MCF 10A (cell line): ENCODE measurements around the gene TRAF2. TPM values are rescaled to one million over a fixed set of nuclear protein-coding genes. Genes with fewer than 3 reads are reported as not detected.
A peak's percentile ranks its signal among the peaks of the same experiment; 100 is the strongest.
"Not testable (repeated sequence)": the region's sequence is repeated elsewhere in the genome, so short reads cannot be mapped to it uniquely, and the experiment has no call there.

Experiments used
- BruUV-seq: library from RNA; stranded (reverse); fragments of 400-500 nt; replicated peaks from 2 replicates; lab custom pipeline; 2021; lab: Mats Ljungman, UMichigan
- CTCF ChIA-PET: fragments of 300-600 bp; sonication (Branson Sonifier 250); formaldehyde crosslinking; extraction: SDS; loops from one replicate; lab custom pipeline; 2021; ENCODE audit warnings: antibody characterized with exemption, inconsistent platforms; lab: Yijun Ruan, JAX
- POLR2A ChIA-PET: fragments of 300-600, 350-650 bp; sonication (Branson Sonifier 250); formaldehyde crosslinking; extraction: SDS; loops from one replicate; lab custom pipeline; 2020; ENCODE audit warnings: antibody characterized with exemption, inconsistent platforms; lab: Yijun Ruan, JAX
- DNase-seq: peaks from one replicate; pipeline ENCODE4 v3.0.0-alpha.2; 2018; ENCODE audit not compliant: unreplicated experiment
- H3K27ac Mint-ChIP-seq: one replicate; pipeline ENCODE4 v1.8.0; 2022; ENCODE audit warnings: mild to moderate bottlenecking, low read depth, mixed read lengths; ENCODE audit not compliant: unreplicated experiment
- H3K27me3 Mint-ChIP-seq: one replicate; pipeline ENCODE4 v1.8.0; 2022; ENCODE audit warnings: mixed read lengths; ENCODE audit not compliant: insufficient read depth, unreplicated experiment
- H3K36me3 Mint-ChIP-seq: one replicate; pipeline ENCODE4 v1.8.0; 2022; ENCODE audit warnings: mild to moderate bottlenecking, moderate library complexity, mixed read lengths; ENCODE audit not compliant: insufficient read depth, unreplicated experiment
- H3K4me1 Mint-ChIP-seq: one replicate; pipeline ENCODE4 v1.8.0; 2022; ENCODE audit warnings: mixed read lengths; ENCODE audit not compliant: insufficient read depth, unreplicated experiment
- H3K4me3 Mint-ChIP-seq: one replicate; pipeline ENCODE4 v1.8.0; 2022; ENCODE audit warnings: mild to moderate bottlenecking, moderate library complexity, mixed read lengths; ENCODE audit not compliant: unreplicated experiment
- H3K9me3 Mint-ChIP-seq: one replicate; pipeline ENCODE4 v1.8.0; 2022; ENCODE audit warnings: mixed read lengths; ENCODE audit not compliant: unreplicated experiment
- intact Hi-C: fragments of 100-400 bp; cut with micrococcal nuclease; formaldehyde crosslinking; loops from 2 replicates; pipeline ENCODE4 v1.14.1; 2022
- total RNA-seq: library from RNA; stranded (reverse); gene quantifications from 2 replicates; pipeline ENCODE4 v1.2.3, GENCODE V29; 2022
- TF ChIP-seq, protein P1 (sequence below): fragments of 200-600 bp; IDR thresholded peaks from one replicate; pipeline ENCODE4 v1.8.0; 2022; ENCODE audit warnings: antibody characterized with exemption, mild to moderate bottlenecking; ENCODE audit not compliant: unreplicated experiment

The TRAF2 gene
- total RNA-seq, 1 experiment from 2014 or later, result 14.1 TPM

DNA sequence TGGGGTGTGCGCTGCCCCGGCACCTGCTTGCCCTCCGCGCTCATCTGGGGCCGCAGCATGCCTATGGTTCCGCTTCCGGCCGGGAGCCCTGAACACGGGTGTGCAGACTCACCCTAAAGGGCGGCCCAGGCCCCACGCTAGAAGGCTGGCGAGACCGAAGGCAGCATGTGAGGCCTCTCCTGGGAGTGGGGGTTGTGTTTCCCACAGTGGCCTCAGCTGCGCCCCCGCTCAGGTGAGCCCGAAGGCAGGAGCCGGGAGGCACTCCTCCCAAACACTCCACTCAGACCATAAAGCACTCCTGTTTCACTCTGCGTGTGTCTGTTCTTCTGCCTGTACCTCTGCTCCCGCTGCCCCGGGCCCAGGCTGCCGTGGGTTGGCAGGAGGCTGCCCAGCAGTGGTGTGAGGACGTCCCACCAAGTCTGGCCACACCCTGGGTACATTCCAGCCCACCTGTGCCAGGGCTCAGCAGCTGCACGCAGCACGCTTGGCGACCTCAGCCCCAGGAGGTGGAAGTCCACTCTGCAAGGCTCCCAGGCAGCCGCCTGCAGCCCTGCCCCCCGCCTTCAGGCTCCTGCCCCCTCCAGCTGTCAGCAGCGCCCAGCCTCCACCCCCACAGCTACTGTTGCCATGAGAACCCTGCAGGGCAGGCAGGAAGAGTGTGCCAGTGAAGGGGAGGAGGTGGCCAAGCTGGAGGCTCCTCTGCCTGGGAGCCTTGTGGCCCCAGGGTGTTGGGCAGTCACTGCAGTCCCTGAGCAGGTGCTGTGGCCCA lies 45.3 kb upstream of the TRAF2 start:
- H3K4me3 Mint-ChIP-seq, result no peak overlapping the region
- BruUV-seq, result no TSS peak
- TF ChIP-seq, protein P1, sequence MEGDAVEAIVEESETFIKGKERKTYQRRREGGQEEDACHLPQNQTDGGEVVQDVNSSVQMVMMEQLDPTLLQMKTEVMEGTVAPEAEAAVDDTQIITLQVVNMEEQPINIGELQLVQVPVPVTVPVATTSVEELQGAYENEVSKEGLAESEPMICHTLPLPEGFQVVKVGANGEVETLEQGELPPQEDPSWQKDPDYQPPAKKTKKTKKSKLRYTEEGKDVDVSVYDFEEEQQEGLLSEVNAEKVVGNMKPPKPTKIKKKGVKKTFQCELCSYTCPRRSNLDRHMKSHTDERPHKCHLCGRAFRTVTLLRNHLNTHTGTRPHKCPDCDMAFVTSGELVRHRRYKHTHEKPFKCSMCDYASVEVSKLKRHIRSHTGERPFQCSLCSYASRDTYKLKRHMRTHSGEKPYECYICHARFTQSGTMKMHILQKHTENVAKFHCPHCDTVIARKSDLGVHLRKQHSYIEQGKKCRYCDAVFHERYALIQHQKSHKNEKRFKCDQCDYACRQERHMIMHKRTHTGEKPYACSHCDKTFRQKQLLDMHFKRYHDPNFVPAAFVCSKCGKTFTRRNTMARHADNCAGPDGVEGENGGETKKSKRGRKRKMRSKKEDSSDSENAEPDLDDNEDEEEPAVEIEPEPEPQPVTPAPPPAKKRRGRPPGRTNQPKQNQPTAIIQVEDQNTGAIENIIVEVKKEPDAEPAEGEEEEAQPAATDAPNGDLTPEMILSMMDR, result no peak
- DNase-seq, result peak; percentile 62
- H3K9me3 Mint-ChIP-seq, result no peaks in the 10 kb centered on the region
- H3K27me3 Mint-ChIP-seq, result no peaks in the 10 kb centered on the region
- CTCF ChIA-PET, result interaction anchor here (0.6 to 2.3 kb wide), 7 partner anchors 11 to 194 kb away, joined by 3 to 8 read pairs (median 3); partner anchors contain the start of gene RABL6
- peaks cover 41% of the 10 kb centered on the region for H3K36me3 Mint-ChIP-seq
- no peak overlapping the region for H3K27ac Mint-ChIP-seq
- intact Hi-C loops, result loop anchor here (10.0 kb wide), 1 partner anchor 104 kb away; the partner anchor contains the start of genes C8G and FBXW5
- POLR2A ChIA-PET, result interaction anchor here (1.0 to 2.0 kb wide), 3 partner anchors 28 to 32 kb away, joined by 3 to 10 read pairs (median 3); no protein-coding TSS in a partner anchor
- H3K4me1 Mint-ChIP-seq, result peaks cover 18% of the 10 kb centered on the region

DNA sequence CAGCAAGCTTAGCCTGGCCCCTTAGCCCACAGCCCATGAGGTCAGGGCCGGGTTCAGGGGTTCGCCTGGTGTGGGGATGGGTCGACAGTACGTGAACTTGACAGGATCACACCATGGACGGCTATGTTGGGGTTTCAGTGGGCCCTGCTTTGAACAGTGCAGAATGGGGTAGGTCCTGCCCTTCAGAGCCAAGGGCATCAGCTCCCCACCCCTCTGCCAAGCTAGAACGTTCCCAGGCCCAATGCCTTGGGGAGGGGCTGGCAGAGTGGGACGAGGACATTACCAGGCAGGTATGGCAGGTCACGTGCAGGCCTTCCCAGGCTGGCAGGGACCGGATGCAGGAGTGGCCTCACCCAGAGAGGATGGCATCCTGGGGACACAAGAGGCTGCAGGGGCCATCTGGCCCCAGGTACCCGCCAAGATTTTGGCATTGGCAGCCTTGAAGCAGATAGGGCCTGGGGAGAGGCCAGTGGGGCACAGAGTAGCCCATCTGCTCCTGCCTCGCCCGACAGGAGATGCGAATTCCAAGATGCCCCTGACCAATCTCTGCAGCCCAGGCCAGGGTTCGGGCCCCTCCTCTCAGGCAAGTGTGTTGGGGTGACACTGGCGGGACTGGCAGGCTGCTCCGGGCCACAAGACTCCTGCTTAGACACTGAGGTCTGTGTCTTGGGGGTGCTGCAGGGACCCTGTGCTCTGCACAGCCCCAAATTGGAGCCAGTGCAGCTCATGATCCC lies 44.5 kb upstream of the TRAF2 start:
- not testable (repeated sequence) for DNase-seq, H3K9me3 Mint-ChIP-seq, H3K27me3 Mint-ChIP-seq, H3K27ac Mint-ChIP-seq, BruUV-seq
- ChIA-PET CTCF (interaction anchor here (0.6 to 2.3 kb wide), 11 partner anchors 9 to 187 kb away, joined by 3 to 8 read pairs (median 4); partner anchors contain the start of gene RABL6), POLR2A (interaction anchor here (0.6 to 2.0 kb wide), 7 partner anchors 10 to 193 kb away, joined by 3 to 10 read pairs (median 3); partner anchors contain the start of gene MAMDC4)
- peaks cover 41% of the 10 kb centered on the region for H3K36me3 Mint-ChIP-seq
- H3K4me1 Mint-ChIP-seq, result peaks cover 18% of the 10 kb centered on the region
- intact Hi-C loops, result loop anchor here (2.0 to 10.0 kb wide), 2 partner anchors 103 to 193 kb away; partner anchors contain the start of genes C8G and FBXW5
- peak overlapping the region; percentile 67 for H3K4me3 Mint-ChIP-seq

DNA sequence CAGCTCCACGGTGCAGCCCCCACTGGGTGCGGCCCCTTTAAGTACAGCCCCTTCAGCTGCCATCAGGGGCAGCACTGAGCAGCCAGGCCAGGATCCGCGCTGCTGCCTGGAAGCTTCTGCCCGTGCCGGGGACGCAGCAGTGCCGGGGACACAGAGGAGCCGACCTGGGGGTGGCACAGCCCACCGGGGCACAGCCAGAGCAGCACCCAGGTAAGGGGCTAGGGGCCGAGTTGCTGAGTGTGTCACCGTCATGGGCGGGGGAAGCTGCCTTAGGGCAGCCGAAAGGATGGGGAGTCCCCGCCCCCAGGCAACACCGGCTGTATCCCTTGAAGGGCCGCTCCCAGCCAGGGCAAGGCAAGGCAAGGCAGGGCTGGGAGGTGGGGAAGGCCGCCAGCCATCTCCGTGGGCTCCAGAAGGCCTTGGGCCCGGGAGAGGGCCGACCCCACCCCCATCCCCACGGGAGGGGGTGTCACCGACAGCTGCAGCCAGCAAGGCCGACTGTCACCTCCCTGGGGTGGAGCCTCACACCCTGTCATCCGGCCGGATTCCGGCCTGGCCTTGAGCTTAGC lies 43.9 kb upstream of the TRAF2 start, which contains the start of gene AJM1:
AJM1 (plus strand) TSS at position 99 of the 569 bp plus-strand sequence. CDS start 1,937 bp downstream, outside the sequence.
- H3K36me3 Mint-ChIP-seq, result peaks cover 44% of the 10 kb centered on the region
- TF ChIP-seq, protein P1, result peak; percentile 88
- H3K4me3 Mint-ChIP-seq, result peak within 1 kb of the TSS; percentile 67
- not testable (repeated sequence) for BruUV-seq, H3K9me3 Mint-ChIP-seq, H3K27me3 Mint-ChIP-seq, H3K27ac Mint-ChIP-seq
- intact Hi-C loops, result loop anchor here (2.0 to 10.0 kb wide), 2 partner anchors 102 to 192 kb away; partner anchors contain the start of genes C8G and FBXW5
- peaks cover 18% of the 10 kb centered on the region for H3K4me1 Mint-ChIP-seq
- DNase-seq, result peak; percentile 77
- ChIA-PET CTCF (interaction anchor here (0.5 to 2.3 kb wide), 19 partner anchors 10 to 229 kb away, joined by 3 to 8 read pairs (median 3); partner anchors contain the start of gene RABL6), POLR2A (interaction anchor here (0.6 to 2.0 kb wide), 7 partner anchors 9 to 193 kb away, joined by 3 to 10 read pairs (median 4); partner anchors contain the start of gene MAMDC4)

DNA sequence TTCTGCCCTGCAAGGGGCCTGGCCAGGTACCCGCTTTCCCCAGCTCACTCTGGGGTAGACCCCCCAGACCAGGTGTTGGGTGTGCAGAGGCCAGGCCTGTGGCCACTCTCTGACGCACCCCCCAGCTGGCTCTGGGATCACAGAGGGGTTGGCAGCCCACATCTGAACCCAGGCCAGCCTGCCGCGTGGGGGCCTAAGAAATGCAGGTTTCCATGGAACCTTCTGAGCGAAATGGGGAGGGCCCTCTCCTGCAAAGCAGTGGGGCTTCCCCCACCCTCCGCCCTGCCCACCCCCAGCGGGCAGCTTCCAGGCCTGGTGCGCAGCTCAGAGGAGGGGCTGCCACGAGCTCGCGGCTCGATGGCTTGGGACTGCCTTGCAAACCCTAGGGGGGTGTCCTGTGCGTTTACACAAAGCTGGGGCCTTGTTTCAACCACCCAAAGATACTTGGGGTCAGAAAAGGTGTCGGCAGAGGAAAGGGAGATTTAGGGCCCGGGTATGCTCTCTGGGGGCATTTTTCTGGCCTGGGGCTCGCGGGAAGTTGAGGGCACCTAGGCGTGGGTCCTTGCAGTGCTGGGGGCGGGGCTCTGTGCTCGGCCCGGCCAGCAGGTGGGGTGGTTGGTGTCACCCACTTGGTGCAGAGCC lies 43.0 kb upstream of the TRAF2 start:
- not testable (repeated sequence) for BruUV-seq, H3K9me3 Mint-ChIP-seq, DNase-seq, H3K27ac Mint-ChIP-seq, H3K27me3 Mint-ChIP-seq
- peak overlapping the region; percentile 25 for H3K4me3 Mint-ChIP-seq
- ChIA-PET POLR2A (interaction anchor here (0.7 to 2.0 kb wide), 2 partner anchors 11 to 34 kb away, joined by 5 to 10 read pairs; no protein-coding TSS in a partner anchor), CTCF (interaction anchor here (0.6 to 2.3 kb wide), 15 partner anchors 8 to 219 kb away, joined by 3 to 8 read pairs (median 3); partner anchors contain the start of genes RABL6 and TRAF2)
- H3K4me1 Mint-ChIP-seq, result peaks cover 18% of the 10 kb centered on the region
- intact Hi-C loops, result loop anchor here (2.0 to 10.0 kb wide), 2 partner anchors 102 to 192 kb away; partner anchors contain the start of genes C8G and FBXW5
- peaks cover 47% of the 10 kb centered on the region for H3K36me3 Mint-ChIP-seq
